Dendritic cell treated with granulocyte-macrophage colony-stimulating factor and Interleukin-4, amounts not matched to agents 40 ng/mL and 50 ng/mL, for 4 days (primary cell): ENCODE data around the gene RNF186.

Source experiments
- H3K27ac Mint-ChIP-seq: one replicate; pipeline ENCODE4 v1.8.0; 2022; ENCODE audit warnings: mild to moderate bottlenecking, mixed read lengths
- H3K27me3 Mint-ChIP-seq: one replicate; pipeline ENCODE4 v1.8.0; 2022; ENCODE audit warnings: mild to moderate bottlenecking, mixed read lengths
- H3K36me3 Mint-ChIP-seq: one replicate; pipeline ENCODE4 v1.8.0; 2022; ENCODE audit warnings: low read depth, mixed read lengths
- H3K4me1 Mint-ChIP-seq: one replicate; pipeline ENCODE4 v1.8.0; 2022; ENCODE audit warnings: low read depth, mixed read lengths
- H3K4me3 Mint-ChIP-seq: one replicate; pipeline ENCODE4 v1.8.0; 2022; ENCODE audit warnings: mild to moderate bottlenecking, moderate library complexity, mixed read lengths
- H3K9me3 Mint-ChIP-seq: one replicate; pipeline ENCODE4 v1.8.0; 2022; ENCODE audit warnings: mixed read lengths
- intact Hi-C: fragments of 100-400 bp; cut with micrococcal nuclease; formaldehyde crosslinking; loops from one replicate; pipeline ENCODE4 v1.15.0; 2022

RNF186 gene

DNA sequence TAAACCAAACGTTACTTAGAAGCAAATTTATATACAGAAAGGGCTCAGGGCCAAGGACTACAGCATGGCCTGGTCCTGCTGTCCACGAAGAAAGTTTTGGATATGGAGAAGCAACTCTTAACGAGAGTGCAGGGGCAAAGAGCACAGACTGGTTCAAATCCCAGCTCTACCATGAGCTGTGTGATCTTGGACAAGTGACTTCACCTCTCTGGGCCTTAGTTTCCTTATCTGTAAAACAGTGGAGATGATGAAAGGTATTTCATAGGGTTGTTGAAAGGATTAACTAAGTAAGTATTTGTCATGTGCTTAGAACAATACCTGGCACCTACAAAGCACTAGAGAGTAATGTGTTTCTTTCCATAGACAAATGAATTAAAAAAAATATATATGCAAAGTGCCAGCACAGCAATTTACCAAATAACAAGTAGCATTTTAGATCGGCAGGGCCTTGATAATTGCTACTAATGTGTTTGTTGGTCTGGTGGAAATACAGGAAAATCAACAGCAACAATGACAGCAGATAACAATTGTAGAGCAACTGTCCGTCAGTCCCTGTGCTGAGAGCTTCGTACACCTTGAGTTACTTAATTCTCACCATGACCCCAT lies 40.8 kb downstream of the RNF186 start:
- Mint-ChIP-seq H3K36me3 (peaks cover 80% of the 10 kb centered on the region), H3K27ac (no peak overlapping the region)

DNA sequence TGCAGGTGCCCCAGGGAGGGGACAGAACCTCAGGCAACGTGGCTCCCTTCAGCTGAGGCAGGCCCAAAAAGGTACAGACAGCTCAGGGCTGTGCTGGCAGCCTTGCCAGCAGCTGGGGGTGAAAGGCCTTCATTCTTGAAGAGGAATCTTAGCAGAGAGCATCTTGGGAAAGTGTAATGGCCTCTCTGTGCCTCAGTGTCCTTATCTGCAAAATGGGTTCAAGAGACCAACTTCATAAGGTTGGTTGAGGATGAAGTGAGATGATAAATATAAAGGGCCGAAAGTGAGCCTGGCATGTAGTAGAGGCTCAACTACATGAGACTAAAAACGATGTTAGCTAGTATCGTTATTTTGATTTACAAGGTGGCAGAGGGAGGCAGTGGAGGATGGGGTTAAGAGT lies 41.6 kb downstream of the RNF186 start:
- intact Hi-C loops, result no loop called here
- peaks cover 77% of the 10 kb centered on the region for H3K36me3 Mint-ChIP-seq
- no peak overlapping the region for H3K27ac Mint-ChIP-seq
- H3K4me3 Mint-ChIP-seq, result no peak overlapping the region
- no peaks in the 10 kb centered on the region for H3K27me3 Mint-ChIP-seq
- H3K4me1 Mint-ChIP-seq, result peaks cover 9% of the 10 kb centered on the region
- no peaks in the 10 kb centered on the region for H3K9me3 Mint-ChIP-seq

More for the DNA sequence above, 40.8 kb downstream of the RNF186 start:
- Mint-ChIP-seq H3K9me3 (no peaks in the 10 kb centered on the region), H3K4me1 (peaks cover 6% of the 10 kb centered on the region), H3K4me3 (no peak overlapping the region), H3K27me3 (no peaks in the 10 kb centered on the region)
- intact Hi-C loops, result no loop called here

DNA sequence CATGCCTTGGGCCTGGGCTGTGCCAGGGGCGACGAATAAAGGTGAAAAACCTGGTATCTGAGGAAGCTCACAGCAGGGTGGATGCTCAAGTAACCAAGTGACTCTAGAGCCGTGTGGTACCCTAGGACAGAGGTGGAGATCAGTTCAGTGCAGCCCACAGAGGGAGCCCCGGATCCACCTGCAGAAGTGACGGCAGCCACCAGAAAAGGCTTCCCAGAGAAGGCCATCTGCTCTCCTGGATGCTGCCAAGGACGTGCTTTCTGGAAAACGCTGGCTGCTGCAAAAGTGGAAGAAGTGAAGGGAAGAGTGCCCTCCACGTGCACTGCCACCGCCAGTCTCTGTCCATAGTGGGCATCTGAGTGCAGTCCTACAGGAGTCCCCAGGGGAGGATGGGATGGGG lies 43.0 kb downstream of the RNF186 start:
- H3K9me3 Mint-ChIP-seq, result no peaks in the 10 kb centered on the region
- H3K36me3 Mint-ChIP-seq, result peaks cover 77% of the 10 kb centered on the region
- intact Hi-C loops, result no loop called here
- no peaks in the 10 kb centered on the region for H3K27me3 Mint-ChIP-seq
- H3K4me1 Mint-ChIP-seq, result peaks cover 9% of the 10 kb centered on the region
- H3K27ac Mint-ChIP-seq, result no peak overlapping the region
- H3K4me3 Mint-ChIP-seq, result no peak overlapping the region

DNA sequence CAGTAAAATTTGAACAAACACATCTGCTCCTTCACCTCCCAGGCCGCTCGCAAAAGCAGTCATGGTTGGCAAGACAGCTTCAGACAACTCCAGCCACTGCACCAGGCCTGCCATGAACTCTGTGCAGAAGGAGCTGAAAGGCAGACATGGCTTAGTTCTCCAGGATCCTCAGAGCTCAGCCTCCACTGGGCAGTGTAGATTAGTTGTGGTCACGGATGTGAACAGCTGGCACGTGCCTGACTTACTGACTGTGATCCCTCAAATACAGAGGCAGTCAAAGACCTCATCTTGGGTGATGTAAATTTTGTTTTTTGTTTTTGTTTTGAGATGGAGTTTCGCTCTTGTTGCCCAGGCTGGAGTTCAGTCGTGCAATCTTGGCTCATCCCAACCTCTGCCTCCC lies 43.7 kb downstream of the RNF186 start:
- Mint-ChIP-seq H3K36me3 (peaks cover 77% of the 10 kb centered on the region), H3K4me1 (peaks cover 9% of the 10 kb centered on the region), H3K9me3 (no peaks in the 10 kb centered on the region), H3K4me3 (no peak overlapping the region), H3K27me3 (no peaks in the 10 kb centered on the region), H3K27ac (no peak overlapping the region)
- intact Hi-C loops, result no loop called here

DNA sequence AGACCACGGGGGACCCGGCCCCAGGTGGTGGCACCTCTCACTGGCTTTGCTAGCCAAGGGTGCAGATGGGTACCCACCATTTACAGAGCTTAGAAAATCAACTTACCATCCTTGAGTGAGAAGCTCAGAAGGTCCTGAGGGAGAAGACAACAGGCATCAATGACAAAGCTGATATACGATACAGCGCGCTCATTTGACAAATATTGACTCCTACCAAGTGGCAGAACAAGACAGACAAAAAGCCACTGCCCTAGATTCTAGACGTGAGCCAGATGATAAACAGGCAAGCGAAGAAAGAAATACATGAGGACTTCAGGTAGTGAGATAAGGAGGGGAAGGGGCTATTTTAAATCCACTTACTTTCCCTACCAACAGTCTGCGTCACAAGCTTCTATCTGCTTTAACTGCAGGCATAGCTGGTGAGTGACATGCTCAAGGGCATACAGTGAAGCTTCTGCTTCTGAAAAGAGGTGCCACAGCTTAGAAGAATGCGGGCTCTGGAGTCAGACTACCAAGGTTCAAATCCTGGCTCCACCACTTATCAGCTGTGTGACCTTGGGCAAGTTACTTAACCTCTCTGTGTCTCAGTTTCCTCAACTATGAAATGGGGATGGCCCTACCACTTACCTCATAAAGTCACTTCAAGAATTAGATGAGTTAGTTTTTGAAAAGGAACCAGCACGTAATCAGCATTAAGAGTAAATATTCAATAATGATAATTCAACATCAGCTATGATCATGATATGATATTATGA lies 44.5 kb downstream of the RNF186 start:
- H3K27me3 Mint-ChIP-seq, result no peaks in the 10 kb centered on the region
- H3K27ac Mint-ChIP-seq, result no peak overlapping the region
- peaks cover 14% of the 10 kb centered on the region for H3K4me1 Mint-ChIP-seq
- no peaks in the 10 kb centered on the region for H3K9me3 Mint-ChIP-seq
- H3K36me3 Mint-ChIP-seq, result peaks cover 78% of the 10 kb centered on the region
- intact Hi-C loops, result no loop called here
- no peak overlapping the region for H3K4me3 Mint-ChIP-seq

DNA sequence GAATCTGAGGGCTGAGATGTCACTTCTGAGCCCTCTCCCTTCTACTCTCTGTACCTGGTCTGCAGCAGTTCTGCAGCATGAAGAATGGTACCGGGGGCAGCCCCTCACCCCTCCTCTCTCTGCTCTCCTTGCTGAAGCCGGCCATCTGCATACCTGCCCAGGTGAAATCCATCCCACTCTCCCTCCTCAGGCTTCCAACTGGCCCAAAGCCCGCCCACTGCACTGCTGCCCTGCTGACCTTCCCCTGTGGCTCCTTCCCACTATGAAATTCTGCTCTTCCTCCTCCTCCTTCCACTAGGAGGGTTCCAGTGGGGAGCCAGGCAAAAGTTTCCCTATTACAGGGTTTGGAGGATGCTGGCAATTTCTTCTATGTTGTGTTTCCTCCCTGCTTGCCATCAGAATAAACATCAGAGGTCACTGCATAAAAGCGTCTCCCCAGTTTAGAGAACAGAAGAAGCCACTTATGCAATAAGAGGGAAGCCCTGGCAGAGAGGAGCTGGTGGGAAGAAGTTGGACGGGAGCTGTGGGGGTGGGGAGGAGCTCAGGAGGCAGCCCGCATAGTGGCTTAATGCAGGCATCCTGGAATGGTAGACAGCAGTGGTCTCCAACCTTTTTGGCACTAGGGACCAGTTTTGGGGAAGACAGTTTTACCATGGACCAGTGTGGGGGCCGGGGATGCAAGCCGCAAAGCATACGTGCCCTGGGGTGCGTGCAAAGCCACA lies 45.7 kb downstream of the RNF186 start:
- Mint-ChIP-seq H3K27ac (no peak overlapping the region), H3K9me3 (no peaks in the 10 kb centered on the region), H3K4me3 (no peak overlapping the region), H3K36me3 (peaks cover 84% of the 10 kb centered on the region), H3K4me1 (peaks cover 15% of the 10 kb centered on the region), H3K27me3 (no peaks in the 10 kb centered on the region)
- intact Hi-C loops, result no loop called here

DNA sequence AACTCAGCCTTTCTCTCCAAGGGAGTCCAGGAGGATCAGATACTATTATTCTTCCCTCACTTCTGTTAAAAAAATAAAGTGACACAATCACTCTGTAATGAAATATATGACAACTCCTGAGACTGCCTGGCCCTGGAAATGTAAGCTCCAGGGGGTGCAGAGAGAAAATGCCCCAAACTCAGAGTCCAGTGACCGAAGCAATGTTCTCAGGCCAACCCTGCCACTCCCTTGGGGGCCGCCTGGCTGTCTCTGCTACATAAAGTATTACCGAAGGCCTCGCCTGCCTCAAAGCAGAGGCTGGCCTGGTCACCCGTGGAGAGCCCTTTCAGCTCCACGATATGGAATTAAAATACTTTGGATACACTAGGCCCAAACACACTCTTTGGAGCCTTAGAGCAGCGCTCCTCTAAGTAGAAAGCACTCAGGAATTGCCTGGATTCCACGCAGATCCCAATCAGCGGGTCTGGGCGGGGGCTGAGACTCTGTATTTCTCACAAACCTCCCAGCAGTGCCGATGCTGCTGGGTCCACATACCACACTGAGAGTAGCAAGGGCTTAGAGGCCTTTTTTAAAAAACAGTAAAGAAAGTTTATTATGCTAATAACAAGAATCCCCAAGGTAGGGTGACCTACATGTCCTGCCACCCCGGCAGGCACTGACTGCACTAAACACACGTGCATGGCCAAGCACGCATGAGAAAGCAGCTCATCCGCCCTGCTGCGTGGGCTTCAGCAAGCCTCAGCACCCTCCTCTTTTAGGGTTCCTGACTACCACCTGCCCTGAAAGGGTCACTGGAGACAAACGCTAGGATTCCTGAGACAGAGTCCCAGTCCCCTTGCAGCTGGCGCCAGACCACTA lies 46.5 kb downstream of the RNF186 start:
- Mint-ChIP-seq H3K27ac (no peak overlapping the region), H3K9me3 (no peaks in the 10 kb centered on the region), H3K27me3 (no peaks in the 10 kb centered on the region), H3K4me3 (no peak overlapping the region), H3K4me1 (peaks cover 15% of the 10 kb centered on the region), H3K36me3 (peaks cover 78% of the 10 kb centered on the region)
- intact Hi-C loops, result no loop called here

DNA sequence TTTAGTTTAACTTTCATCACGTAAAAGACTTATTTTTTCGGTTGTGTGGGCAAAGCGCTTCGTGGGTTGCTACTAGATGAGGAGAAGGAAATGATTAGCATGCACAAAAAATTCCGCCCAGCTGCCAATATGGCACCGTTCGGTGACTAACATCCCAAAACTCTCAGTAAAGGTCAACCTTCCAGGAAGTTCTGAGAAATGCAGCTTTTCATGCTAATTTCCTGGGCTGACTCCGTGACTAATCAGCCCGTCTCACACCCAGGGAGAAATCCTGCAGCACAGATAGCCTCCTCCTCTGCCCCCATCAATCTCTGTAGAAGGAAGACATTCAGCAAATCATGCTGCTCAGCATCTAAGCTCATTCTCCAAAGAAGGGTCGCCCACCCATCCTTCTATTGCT lies 49.5 kb downstream of the RNF186 start:
- no peak overlapping the region for H3K27ac Mint-ChIP-seq
- intact Hi-C loops, result no loop called here
- no peaks in the 10 kb centered on the region for H3K27me3 Mint-ChIP-seq

DNA sequence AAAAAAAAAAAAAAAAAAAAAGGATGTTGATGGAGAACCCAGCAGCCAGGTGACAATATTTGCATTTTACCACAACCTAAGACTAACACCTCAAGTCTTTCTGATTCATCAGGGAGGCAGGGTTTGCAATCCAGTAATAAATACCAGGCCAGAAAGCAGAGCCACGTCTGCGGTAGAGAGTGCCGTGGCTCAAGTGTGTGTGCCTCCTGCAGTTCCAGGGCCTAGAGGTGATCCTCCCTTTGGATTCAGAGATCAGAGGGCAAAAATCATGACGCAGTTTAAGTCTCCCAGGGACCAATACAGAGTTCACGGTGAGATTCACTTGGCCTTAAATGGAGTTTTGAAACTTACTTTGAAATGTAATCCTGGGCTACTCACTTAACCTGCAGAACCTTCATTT lies 50.2 kb downstream of the RNF186 start:
- Mint-ChIP-seq H3K4me3 (no peak overlapping the region), H3K27me3 (no peaks in the 10 kb centered on the region), H3K27ac (no peak overlapping the region), H3K36me3 (peaks cover 46% of the 10 kb centered on the region), H3K9me3 (no peaks in the 10 kb centered on the region), H3K4me1 (peaks cover 15% of the 10 kb centered on the region)
- intact Hi-C loops, result no loop called here

More for the DNA sequence above, 49.5 kb downstream of the RNF186 start:
- Mint-ChIP-seq H3K4me1 (peaks cover 15% of the 10 kb centered on the region), H3K9me3 (no peaks in the 10 kb centered on the region), H3K36me3 (peaks cover 51% of the 10 kb centered on the region), H3K4me3 (no peak overlapping the region)
